ENCODE measurements around the gene ZBTB33. TPM values are rescaled to one million over a fixed set of nuclear protein-coding genes. Genes with fewer than 3 reads are reported as not detected.

The ZBTB33 gene
- total RNA-seq, 6 experiments from 2014 or later: 7.4 to 11.4 (median 10.1) TPM

GRCh38 chrX:120269373-120270035 is 18.9 kb downstream of the ZBTB33 start:
- H3K36me3 Mint-ChIP-seq (ENCODE audit: low read depth): no peaks in the 10 kb centered on the region
- no peaks in the 10 kb centered on the region for H3K4me1 Mint-ChIP-seq (ENCODE audit: low read depth)
- no peaks in the 10 kb centered on the region for H3K9me3 Mint-ChIP-seq
- peaks cover 4% of the 10 kb centered on the region for H3K27me3 Mint-ChIP-seq (ENCODE audit: insufficient read depth)
- DNase-seq: no peak
- TF ChIP-seq, protein P1, sequence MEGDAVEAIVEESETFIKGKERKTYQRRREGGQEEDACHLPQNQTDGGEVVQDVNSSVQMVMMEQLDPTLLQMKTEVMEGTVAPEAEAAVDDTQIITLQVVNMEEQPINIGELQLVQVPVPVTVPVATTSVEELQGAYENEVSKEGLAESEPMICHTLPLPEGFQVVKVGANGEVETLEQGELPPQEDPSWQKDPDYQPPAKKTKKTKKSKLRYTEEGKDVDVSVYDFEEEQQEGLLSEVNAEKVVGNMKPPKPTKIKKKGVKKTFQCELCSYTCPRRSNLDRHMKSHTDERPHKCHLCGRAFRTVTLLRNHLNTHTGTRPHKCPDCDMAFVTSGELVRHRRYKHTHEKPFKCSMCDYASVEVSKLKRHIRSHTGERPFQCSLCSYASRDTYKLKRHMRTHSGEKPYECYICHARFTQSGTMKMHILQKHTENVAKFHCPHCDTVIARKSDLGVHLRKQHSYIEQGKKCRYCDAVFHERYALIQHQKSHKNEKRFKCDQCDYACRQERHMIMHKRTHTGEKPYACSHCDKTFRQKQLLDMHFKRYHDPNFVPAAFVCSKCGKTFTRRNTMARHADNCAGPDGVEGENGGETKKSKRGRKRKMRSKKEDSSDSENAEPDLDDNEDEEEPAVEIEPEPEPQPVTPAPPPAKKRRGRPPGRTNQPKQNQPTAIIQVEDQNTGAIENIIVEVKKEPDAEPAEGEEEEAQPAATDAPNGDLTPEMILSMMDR (IDR thresholded peaks at IDR 0.05): no peak
- no peak overlapping the region for H3K27ac Mint-ChIP-seq
- H3K4me3 Mint-ChIP-seq: no peak overlapping the region

DNA sequence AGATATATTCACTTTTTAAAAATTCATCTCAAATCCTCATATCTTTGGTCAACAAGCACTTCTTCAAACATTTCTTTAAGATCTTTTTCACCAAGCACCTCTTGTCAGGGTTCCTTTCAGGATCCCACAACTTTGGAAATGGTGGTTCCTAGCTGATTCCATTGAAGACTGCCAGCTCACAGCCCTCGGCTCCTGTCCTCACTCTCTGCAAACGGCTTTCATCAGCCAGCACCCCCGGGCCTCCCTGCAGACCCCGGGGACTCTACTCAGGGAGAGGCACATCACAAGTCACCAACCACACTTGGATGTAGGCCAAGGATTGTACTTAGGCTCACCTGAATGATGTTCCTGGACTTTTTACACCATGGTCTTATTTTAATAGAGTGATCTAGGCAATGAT is 20.0 kb downstream of the ZBTB33 start:
- no peaks in the 10 kb centered on the region for H3K4me1 Mint-ChIP-seq (ENCODE audit: low read depth)

GRCh38 chrX:120271218-120271617 is 20.6 kb downstream of the ZBTB33 start:
- no peak for DNase-seq
- Mint-ChIP-seq H3K9me3 (no peaks in the 10 kb centered on the region), H3K27ac (no peak overlapping the region), H3K4me3 (no peak overlapping the region), H3K36me3 (ENCODE audit: low read depth) (no peaks in the 10 kb centered on the region), H3K4me1 (ENCODE audit: low read depth) (no peaks in the 10 kb centered on the region), H3K27me3 (ENCODE audit: insufficient read depth) (peaks cover 9% of the 10 kb centered on the region)
- TF ChIP-seq, protein P1 (IDR thresholded peaks at IDR 0.05): no peak

More for the DNA sequence above, 20.0 kb downstream of the ZBTB33 start:
- Mint-ChIP-seq H3K27ac (no peak overlapping the region), H3K9me3 (no peaks in the 10 kb centered on the region), H3K27me3 (ENCODE audit: insufficient read depth) (peaks cover 8% of the 10 kb centered on the region), H3K36me3 (ENCODE audit: low read depth) (no peaks in the 10 kb centered on the region), H3K4me3 (no peak overlapping the region)
- TF ChIP-seq, protein P1 (IDR thresholded peaks at IDR 0.05): no peak
- DNase-seq: no peak

GRCh38 chrX:120274145-120274544 is 23.5 kb downstream of the ZBTB33 start:
- H3K4me3 Mint-ChIP-seq: no peak overlapping the region
- no peaks in the 10 kb centered on the region for H3K4me1 Mint-ChIP-seq (ENCODE audit: low read depth)
- H3K9me3 Mint-ChIP-seq: no peaks in the 10 kb centered on the region
- no peaks in the 10 kb centered on the region for H3K36me3 Mint-ChIP-seq (ENCODE audit: low read depth)
- H3K27me3 Mint-ChIP-seq (ENCODE audit: insufficient read depth): peaks cover 9% of the 10 kb centered on the region
- no peak for DNase-seq
- TF ChIP-seq, protein P1 (IDR thresholded peaks at IDR 0.05): no peak
- H3K27ac Mint-ChIP-seq: no peak overlapping the region

DNA sequence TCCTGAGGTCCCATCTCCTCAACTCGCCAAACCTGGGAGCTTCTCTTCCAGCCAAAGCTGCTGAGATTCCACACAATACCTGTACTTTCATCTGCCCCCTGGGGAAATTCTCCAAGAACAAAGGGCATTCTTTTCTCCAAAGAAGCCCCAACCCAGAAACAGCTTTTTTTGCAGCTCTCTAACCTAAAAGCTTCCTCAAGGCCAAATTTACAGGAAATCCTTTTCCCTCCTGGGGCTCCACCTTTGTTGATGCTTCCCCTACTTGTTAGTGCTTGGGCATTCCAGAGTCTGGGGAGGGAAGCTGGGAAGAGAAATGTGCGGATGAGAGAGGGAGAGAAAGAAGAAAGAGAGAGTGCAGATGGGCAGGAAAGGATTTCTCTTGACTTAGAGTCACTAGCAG is 24.3 kb downstream of the ZBTB33 start:
- no peak overlapping the region for H3K4me3 Mint-ChIP-seq
- DNase-seq: no peak
- TF ChIP-seq, protein P1 (IDR thresholded peaks at IDR 0.05): no peak
- H3K27ac Mint-ChIP-seq: no peak overlapping the region
- H3K4me1 Mint-ChIP-seq (ENCODE audit: low read depth): no peaks in the 10 kb centered on the region
- no peaks in the 10 kb centered on the region for H3K36me3 Mint-ChIP-seq (ENCODE audit: low read depth)
- H3K9me3 Mint-ChIP-seq: no peaks in the 10 kb centered on the region
- H3K27me3 Mint-ChIP-seq (ENCODE audit: insufficient read depth): peaks cover 7% of the 10 kb centered on the region
